ENCODE measurements around the gene CPS1. TPM values are rescaled to one million over a fixed set of nuclear protein-coding genes. Genes with fewer than 3 reads are reported as not detected.

The CPS1 gene
- total RNA-seq, 1 experiment from 2014 or later = 20.6 TPM

GRCh38 chr2:210592726-210593125, 36.3 kb downstream of the CPS1 start:
- H3K27ac Mint-ChIP-seq (ENCODE audit: low read depth, unreplicated experiment) = no peak overlapping the region
- no peak overlapping the region for H3K4me3 Mint-ChIP-seq (ENCODE audit: unreplicated experiment)
- no TSS peak for BruUV-seq (replicated peaks)
- no peaks in the 10 kb centered on the region for H3K9me3 Mint-ChIP-seq (ENCODE audit: unreplicated experiment)
- no peaks in the 10 kb centered on the region for H3K27me3 Mint-ChIP-seq (ENCODE audit: insufficient read depth, unreplicated experiment)
- POLR2A ChIA-PET = no interaction called here
- TF ChIP-seq CTCF (IDR thresholded peaks at IDR 0.05; ENCODE audit: unreplicated experiment) = no peak
- no peak for DNase-seq (ENCODE audit: unreplicated experiment)
- CTCF ChIA-PET = interaction anchor here (0.8 kb wide), 1 partner anchor 15 kb away, joined by 3 read pairs; no protein-coding TSS in a partner anchor
- intact Hi-C loops (cut with micrococcal nuclease) = no loop called here
- peaks cover 6% of the 10 kb centered on the region for H3K36me3 Mint-ChIP-seq (ENCODE audit: insufficient read depth, unreplicated experiment)
- H3K4me1 Mint-ChIP-seq (ENCODE audit: insufficient read depth, unreplicated experiment) = no peaks in the 10 kb centered on the region

DNA sequence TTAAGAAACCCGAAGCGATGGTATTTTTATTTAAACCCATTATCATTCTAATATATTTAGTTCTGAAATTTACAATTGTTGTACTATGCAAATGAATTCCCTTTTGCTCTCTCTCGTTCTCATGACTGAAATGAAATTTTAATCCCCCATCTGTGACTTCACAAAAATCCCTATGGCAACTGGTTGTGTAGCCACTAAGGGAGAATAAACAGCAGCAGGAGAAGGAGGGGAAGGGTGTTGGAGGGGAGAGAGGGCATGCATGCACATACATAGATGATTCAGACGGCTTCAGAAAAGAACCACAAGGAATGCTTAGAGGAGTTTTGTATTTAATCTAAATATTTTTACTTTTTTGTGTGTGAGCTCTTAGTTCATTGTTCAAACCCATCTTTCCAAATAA, 36.8 kb downstream of the CPS1 start:
- TF ChIP-seq CTCF (IDR thresholded peaks at IDR 0.05; ENCODE audit: unreplicated experiment) = no peak
- intact Hi-C loops (cut with micrococcal nuclease) = no loop called here
- H3K4me1 Mint-ChIP-seq (ENCODE audit: insufficient read depth, unreplicated experiment) = no peaks in the 10 kb centered on the region
- no peak overlapping the region for H3K27ac Mint-ChIP-seq (ENCODE audit: low read depth, unreplicated experiment)
- no peaks in the 10 kb centered on the region for H3K9me3 Mint-ChIP-seq (ENCODE audit: unreplicated experiment)
- no peak for DNase-seq (ENCODE audit: unreplicated experiment)
- no TSS peak for BruUV-seq (replicated peaks)
- H3K36me3 Mint-ChIP-seq (ENCODE audit: insufficient read depth, unreplicated experiment) = peaks cover 8% of the 10 kb centered on the region
- CTCF ChIA-PET = interaction anchor here (0.8 kb wide), 1 partner anchor 15 kb away, joined by 3 read pairs; no protein-coding TSS in a partner anchor
- H3K4me3 Mint-ChIP-seq (ENCODE audit: unreplicated experiment) = no peak overlapping the region
- POLR2A ChIA-PET = no interaction called here
- H3K27me3 Mint-ChIP-seq (ENCODE audit: insufficient read depth, unreplicated experiment) = no peaks in the 10 kb centered on the region

GRCh38 chr2:210598219-210598618, 41.8 kb downstream of the CPS1 start:
- no peaks in the 10 kb centered on the region for H3K4me1 Mint-ChIP-seq (ENCODE audit: insufficient read depth, unreplicated experiment)
- no peak overlapping the region for H3K27ac Mint-ChIP-seq (ENCODE audit: low read depth, unreplicated experiment)
- no peak for TF ChIP-seq CTCF (IDR thresholded peaks at IDR 0.05; ENCODE audit: unreplicated experiment)
- CTCF ChIA-PET = no interaction called here
- no TSS peak for BruUV-seq (replicated peaks)
- intact Hi-C loops (cut with micrococcal nuclease) = no loop called here
- H3K9me3 Mint-ChIP-seq (ENCODE audit: unreplicated experiment) = no peaks in the 10 kb centered on the region
- H3K4me3 Mint-ChIP-seq (ENCODE audit: unreplicated experiment) = no peak overlapping the region
- POLR2A ChIA-PET = no interaction called here
- no peaks in the 10 kb centered on the region for H3K27me3 Mint-ChIP-seq (ENCODE audit: insufficient read depth, unreplicated experiment)
- DNase-seq (ENCODE audit: unreplicated experiment) = no peak
- peaks cover 7% of the 10 kb centered on the region for H3K36me3 Mint-ChIP-seq (ENCODE audit: insufficient read depth, unreplicated experiment)

DNA sequence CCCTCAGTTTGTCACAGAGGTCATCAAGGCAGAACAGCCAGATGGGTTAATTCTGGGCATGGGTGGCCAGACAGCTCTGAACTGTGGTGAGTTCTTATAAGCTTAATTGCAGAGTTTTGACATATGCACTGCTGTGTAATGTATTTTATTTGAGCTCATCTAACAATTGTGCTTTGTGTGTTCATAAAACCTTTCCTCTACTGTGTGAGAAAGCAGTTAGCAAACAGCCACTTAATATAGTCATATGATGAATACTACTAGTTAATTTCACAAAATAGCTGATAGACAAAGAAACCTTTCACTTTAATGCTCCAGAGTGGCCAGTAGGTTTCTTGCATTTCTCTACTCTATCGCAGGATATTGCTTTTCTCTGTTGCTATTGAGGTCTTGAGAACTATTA, 43.1 kb downstream of the CPS1 start:
- Mint-ChIP-seq H3K4me1 (ENCODE audit: insufficient read depth, unreplicated experiment) (no peaks in the 10 kb centered on the region), H3K4me3 (ENCODE audit: unreplicated experiment) (no peak overlapping the region), H3K36me3 (ENCODE audit: insufficient read depth, unreplicated experiment) (peaks cover 7% of the 10 kb centered on the region), H3K27ac (ENCODE audit: low read depth, unreplicated experiment) (no peak overlapping the region), H3K9me3 (ENCODE audit: unreplicated experiment) (no peaks in the 10 kb centered on the region), H3K27me3 (ENCODE audit: insufficient read depth, unreplicated experiment) (no peaks in the 10 kb centered on the region)
- CTCF ChIA-PET = interaction anchor here (0.5 kb wide), 2 partner anchors 25 to 124 kb away, joined by 3 read pairs; no protein-coding TSS in a partner anchor
- POLR2A ChIA-PET = no interaction called here
- DNase-seq (ENCODE audit: unreplicated experiment) = no peak
- intact Hi-C loops (cut with micrococcal nuclease) = no loop called here
- no peak for TF ChIP-seq CTCF (IDR thresholded peaks at IDR 0.05; ENCODE audit: unreplicated experiment)
- BruUV-seq (replicated peaks) = no TSS peak

All from MCF 10A (cell line).